Dedifferentiated amniotic fluid mesenchymal stem cell (primary cell): ENCODE results near the gene RAB40A.

ENCODE experiments used
- DNase-seq: peaks from one replicate; pipeline ENCODE4 v3.0.0-alpha.2; 2016; ENCODE audit errors: extremely low spot score

The RAB40A gene

GRCh38 chrX:103519389-103519788 is at the start of gene RAB40A:
Gene RAB40A (minus strand): TSS chrX:103519489. CDS start chrX:103500756, 18,733 bp downstream.
- no peak for DNase-seq

- no peak for DNase-seq
These were observed 46.5 kb upstream of the RAB40A start for GRCh38 chrX:103565752-103566151.

DNA sequence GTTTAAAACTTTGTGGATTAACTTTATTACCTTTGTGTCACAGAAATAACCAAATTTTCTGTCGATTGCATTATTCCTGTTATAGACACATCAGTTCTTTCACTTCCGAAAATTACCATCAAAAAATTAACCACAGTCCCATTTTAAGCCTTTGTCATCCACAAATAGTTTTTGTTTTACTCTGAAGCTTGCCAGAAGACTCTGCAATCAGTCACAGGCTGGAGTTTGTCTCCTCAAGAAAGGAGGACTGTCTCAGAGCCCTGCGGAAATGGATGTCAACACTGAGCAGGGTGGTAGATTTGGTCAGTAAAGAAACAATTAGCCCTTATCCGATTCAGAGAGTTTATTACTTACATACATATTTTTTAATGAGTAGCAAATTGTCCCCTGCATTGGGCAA is 45.9 kb upstream of the RAB40A start:
- DNase-seq = no peak

DNA sequence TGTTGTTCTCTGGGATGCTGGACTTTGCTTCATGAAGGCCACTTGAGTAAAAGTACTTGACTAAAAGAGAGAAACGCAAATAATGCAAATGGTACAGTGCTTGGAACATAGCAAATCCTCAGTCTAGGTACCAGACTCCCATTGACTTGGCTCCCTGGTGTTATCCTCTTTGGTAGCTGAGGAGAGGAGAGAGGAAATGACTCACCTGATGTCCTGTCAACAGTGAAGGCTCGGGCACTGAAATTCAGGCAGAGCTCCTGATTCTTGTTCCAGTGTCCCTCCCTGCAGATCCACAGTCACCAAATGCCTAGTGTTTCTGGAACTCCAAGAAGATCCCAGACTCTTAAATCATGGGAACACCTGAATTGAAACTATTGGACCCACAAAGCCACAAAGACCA is 43.5 kb upstream of the RAB40A start:
- no peak for DNase-seq

- no peak for DNase-seq
These were observed 41.0 kb upstream of the RAB40A start for GRCh38 chrX:103560256-103560655.

DNA sequence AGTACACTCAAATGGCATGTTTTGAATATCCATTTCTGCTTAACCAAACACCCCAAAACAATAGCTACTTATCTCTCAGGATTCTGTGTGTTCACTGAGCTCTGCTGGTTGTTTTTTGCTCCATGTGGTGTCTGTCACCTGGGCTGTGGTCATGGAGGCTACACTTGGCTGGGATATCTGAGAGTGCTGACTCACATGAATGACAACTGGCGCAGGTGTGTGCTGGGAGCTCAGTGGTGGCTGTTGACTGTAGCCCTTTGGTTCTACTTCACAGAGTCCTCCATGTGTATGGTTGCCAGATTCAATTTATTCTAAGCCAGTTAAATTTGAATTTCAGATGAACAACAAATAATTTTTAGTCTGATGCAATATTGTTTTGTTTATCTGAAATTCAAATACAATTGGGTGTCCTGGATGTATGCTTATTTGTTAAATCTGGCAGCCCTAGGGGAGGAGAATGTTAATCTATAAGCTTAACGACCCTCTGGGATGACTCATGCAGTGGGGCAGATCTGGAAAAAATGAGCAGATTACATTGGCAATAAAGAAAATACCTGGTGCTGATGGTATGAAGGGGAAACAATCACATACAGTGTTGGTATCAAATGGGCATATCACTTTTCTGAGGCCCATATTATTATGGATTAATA is 37.8 kb upstream of the RAB40A start:
- no peak for DNase-seq

DNA sequence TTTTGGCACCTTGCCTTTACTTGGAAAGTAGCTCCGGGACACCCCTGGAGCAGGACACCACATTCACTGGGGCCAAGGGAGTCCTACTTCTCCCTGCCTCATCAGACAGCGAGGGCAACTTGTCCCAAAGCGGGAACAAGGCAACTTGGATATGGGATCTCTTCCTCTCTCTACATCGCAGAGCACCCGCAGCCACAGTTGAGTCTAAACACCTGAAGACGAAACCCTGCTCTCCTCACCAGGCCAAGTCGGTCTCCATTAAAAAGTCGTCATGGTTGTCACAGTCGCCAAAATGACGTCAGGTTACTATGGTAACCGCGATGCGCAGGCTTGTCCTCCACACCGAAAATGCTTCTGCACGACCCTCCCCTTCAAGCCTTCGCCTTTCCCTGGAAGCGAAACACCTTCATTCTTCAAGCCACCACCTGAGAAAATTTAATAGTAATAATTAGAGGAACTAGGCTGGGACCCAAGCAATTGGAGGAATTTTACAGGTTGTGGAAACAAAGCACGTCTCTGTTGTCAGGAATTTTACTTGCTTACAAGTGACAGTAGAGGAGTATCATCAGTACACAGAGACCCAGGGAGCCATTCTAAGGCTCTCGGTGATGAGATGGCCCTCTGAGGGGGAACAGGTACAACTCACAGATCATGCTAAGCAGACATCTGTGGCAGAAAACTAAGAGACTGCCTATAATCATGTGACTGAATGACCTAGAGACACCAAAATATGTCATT is 35.6 kb upstream of the RAB40A start:
- DNase-seq = no peak

GRCh38 chrX:103552236-103552635 is 32.9 kb upstream of the RAB40A start:
- no peak for DNase-seq

- no peak for DNase-seq
These were observed 31.2 kb upstream of the RAB40A start for GRCh38 chrX:103550415-103551051.

DNA sequence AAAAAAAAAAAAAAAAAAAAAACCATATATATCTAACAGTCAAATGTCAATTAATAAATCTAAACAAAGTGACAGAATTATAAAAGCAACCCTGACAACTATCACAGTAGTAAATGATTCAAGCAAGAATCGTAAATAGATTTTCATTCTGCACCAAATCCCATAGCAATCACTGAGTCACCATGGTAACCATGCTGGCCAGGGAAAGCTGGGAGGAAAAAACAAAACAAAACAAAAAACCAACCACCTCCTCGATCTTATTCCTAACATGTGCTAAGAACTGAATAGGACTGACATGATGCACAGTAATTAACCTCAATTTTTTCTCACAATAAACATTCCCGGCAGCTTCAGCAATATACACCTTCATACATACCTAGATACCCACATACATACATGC is 30.6 kb upstream of the RAB40A start:
- DNase-seq = no peak

DNA sequence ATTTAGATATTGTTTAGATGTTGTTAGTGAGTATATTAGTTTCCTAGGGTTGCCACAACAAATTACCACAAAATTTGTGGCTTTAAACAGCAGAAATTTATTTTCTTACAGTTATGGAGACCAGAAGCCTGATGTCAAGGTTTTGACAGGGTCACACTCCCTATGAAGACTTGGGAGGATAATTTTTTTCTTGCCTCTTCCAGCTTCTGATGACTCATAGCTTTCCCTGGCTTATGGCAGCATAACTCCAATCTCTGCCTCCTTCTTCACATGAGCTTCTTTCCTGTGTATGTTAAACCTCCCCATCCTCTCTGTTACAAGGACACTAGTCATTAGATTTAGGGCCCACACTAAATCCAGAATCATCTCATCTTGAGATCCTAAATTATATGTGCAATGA is 20.9 kb upstream of the RAB40A start:
- no peak for DNase-seq

- no peak for DNase-seq
These were observed 20.4 kb upstream of the RAB40A start for GRCh38 chrX:103539695-103540094.

DNA sequence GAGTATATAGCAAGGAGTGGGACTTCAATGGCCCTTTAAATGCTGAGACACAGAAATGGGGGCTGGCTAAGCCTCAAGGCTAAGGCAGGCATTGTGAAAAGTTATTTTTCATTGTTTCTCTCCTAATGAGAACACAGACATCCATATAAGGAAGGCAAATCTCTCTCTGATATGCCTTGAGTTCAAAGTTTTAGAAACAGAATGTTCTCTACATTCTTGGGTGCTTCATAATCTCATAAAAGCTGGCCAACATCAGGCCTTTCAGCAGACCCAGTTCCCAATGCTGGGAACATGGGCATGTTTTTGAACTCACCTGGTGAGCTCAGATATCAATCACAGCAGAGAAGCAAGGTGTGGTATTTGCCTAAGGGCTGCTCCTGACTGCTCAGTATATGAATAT is 19.4 kb upstream of the RAB40A start:
- DNase-seq = no peak

GRCh38 chrX:103537871-103538387 is 18.6 kb upstream of the RAB40A start:
- DNase-seq = no peak

GRCh38 chrX:103536732-103537131 is 17.4 kb upstream of the RAB40A start:
- no peak for DNase-seq

- DNase-seq = no peak
These were observed 16.8 kb upstream of the RAB40A start for GRCh38 chrX:103536071-103536470.

GRCh38 chrX:103535206-103535605 is 15.9 kb upstream of the RAB40A start:
- DNase-seq = no peak

- peak; percentile 81 for DNase-seq
These were observed 14.4 kb upstream of the RAB40A start for GRCh38 chrX:103533511-103534216.

GRCh38 chrX:103531002-103531401 is 11.7 kb upstream of the RAB40A start:
- DNase-seq = peak; percentile 62

- no peak for DNase-seq
These were observed 11.3 kb upstream of the RAB40A start for GRCh38 chrX:103530545-103530944.

- DNase-seq = no peak
These were observed 10.3 kb upstream of the RAB40A start for GRCh38 chrX:103529550-103529949.

DNA sequence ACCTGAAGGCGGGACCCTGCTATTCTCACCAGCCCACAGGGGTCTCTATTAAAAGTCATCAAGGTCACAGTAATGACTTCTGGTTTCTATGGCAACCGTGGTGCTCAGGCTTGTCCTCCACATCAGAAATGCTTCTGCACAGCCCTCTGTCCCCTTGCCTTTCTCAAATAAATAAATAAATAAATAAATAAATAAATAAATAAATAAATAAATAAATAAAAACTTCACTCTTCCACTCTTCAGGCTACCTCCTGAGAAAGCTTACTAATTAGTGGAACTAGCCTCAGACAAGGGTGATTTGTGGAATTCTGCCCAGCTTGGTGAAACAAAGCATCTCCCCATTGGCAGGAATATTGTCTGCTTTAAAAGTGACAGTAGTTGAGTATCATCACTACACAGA is 5.5 kb upstream of the RAB40A start:
- no peak for DNase-seq
